ENCODE measurements around the gene MAN1A1.

The MAN1A1 gene

DNA sequence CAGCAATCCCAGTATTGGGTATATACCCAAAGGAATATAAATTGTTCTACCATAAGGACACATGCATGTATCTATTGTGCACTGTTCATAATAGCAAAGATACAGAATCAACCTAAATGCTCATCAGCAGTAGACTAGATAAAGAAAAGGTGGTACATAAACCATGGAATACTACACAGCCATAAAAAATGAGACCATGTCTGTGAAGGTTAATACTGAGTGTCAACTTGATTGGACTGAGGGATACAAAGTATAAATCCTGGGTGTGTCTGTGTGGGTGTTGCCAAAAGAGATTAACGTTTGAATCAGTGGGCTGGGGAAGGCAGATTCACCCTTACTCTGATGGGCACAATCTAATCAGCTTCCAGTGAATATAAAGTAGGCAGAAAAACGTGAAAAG lies 86.9 kb downstream of the MAN1A1 start:
- H3K4me3 ChIP-seq (ENCODE audit: low read depth, low read length) = no peak overlapping the region
- TF ChIP-seq, protein P1, sequence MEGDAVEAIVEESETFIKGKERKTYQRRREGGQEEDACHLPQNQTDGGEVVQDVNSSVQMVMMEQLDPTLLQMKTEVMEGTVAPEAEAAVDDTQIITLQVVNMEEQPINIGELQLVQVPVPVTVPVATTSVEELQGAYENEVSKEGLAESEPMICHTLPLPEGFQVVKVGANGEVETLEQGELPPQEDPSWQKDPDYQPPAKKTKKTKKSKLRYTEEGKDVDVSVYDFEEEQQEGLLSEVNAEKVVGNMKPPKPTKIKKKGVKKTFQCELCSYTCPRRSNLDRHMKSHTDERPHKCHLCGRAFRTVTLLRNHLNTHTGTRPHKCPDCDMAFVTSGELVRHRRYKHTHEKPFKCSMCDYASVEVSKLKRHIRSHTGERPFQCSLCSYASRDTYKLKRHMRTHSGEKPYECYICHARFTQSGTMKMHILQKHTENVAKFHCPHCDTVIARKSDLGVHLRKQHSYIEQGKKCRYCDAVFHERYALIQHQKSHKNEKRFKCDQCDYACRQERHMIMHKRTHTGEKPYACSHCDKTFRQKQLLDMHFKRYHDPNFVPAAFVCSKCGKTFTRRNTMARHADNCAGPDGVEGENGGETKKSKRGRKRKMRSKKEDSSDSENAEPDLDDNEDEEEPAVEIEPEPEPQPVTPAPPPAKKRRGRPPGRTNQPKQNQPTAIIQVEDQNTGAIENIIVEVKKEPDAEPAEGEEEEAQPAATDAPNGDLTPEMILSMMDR (IDR thresholded peaks at IDR 0.05; ENCODE audit: borderline replicate concordance, insufficient read depth, low read depth, low read length) = no peak

DNA sequence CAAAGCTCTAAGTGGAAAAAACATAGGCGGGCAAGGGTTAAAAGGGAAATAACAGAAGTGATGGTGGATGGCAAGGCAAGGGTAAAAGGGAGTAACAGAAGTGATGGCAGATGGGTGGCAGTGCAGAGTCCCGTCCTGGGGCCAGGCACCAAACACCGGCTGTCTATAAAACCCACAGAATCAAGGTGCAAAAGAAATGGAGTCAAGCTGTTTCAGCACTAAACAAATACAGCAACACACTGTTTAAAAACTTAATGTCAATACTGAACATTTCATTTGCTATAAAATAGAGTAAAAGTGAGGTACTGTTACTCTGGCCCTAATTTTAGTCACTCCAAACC lies 87.6 kb downstream of the MAN1A1 start:
- TF ChIP-seq, protein P1 (IDR thresholded peaks at IDR 0.05; ENCODE audit: borderline replicate concordance, insufficient read depth, low read depth, low read length) = no peak
- H3K4me3 ChIP-seq (ENCODE audit: low read depth, low read length) = no peak overlapping the region

DNA sequence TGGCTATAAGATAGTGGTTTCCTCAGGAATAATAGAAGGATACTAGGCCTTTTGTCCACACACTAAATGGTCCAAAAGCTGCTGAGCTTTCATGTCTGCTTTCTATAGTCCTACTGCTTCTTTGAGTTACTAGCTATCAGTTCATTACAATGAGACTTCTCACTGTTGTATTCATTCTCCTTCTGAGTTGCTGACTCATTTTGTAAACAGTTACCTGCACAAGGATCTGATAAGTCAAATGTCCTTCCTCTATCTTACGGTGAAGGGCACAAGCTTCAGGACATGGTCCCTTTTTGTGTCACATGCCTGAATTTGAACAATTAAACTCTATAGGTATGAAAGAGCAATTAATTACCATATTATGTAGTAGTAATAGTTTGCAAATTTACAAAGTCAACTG lies 90.5 kb downstream of the MAN1A1 start:
- H3K4me3 ChIP-seq (ENCODE audit: low read depth, low read length) = no peak overlapping the region
- TF ChIP-seq, protein P1 (IDR thresholded peaks at IDR 0.05; ENCODE audit: borderline replicate concordance, insufficient read depth, low read depth, low read length) = no peak

DNA sequence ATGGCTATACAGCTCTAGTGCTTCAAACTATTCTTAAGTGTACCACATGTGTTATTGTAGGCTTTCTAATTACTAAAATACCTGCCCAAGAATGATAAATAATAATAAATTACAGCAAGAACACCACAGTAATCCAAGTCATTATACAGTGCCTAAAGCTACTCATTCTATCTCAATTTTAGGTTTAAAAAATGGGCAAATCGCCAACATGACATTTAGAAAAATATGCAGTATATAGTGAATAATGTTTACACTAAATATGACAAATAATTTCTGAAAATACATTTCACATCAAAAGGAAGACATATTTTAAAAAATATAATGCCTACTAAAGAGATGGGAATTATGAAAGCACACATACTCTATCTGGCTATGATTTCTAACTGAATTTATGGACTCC lies 91.8 kb downstream of the MAN1A1 start:
- TF ChIP-seq, protein P1 (IDR thresholded peaks at IDR 0.05; ENCODE audit: borderline replicate concordance, insufficient read depth, low read depth, low read length) = no peak

DNA sequence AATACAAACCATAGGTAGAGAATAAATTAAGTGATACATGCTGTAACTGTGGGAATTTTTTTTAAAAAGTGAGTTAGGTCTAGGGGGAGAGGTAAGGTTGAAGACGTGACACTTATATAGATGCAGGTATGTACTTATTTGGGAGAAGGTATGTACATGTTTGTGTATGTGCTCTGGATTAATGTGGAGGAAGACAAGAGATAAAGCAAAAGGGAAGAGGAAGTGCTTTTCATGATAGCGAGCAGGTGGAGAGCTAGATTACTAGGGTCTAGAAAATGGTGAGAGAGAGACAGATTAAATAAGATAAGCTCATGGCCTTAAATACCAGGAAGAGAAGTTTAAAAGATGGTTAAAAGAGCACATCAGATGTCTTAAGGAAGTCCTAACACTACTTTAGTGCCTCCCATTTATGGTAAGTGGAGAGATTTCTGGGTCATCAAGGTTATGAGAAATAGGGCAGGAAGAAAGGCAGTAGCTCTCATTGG lies 92.5 kb downstream of the MAN1A1 start:
- TF ChIP-seq, protein P1 (IDR thresholded peaks at IDR 0.05; ENCODE audit: borderline replicate concordance, insufficient read depth, low read depth, low read length) = no peak
- H3K4me3 ChIP-seq (ENCODE audit: low read depth, low read length) = no peak overlapping the region

More for the DNA sequence above, 91.8 kb downstream of the MAN1A1 start:
- no peak overlapping the region for H3K4me3 ChIP-seq (ENCODE audit: low read depth, low read length)

DNA sequence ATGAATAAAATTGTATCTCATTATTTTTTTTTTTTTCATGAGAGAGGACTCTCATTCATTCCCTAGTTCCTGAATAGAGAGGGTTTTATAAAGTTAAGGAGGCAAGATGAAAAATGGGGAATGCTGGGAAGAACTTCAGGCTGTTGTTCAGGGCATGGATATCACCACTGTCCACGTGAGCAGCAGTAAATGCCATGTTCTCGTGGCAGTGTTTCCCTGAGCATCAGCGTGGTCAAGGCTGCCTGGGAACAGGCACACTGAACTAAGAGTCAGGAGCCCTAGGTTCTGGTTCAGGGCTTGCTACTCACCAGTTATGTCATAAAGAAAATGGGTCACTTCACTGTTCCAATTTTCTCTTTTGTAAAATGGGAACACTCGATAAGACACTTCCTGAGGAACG lies 93.2 kb downstream of the MAN1A1 start:
- no peak overlapping the region for H3K4me3 ChIP-seq (ENCODE audit: low read depth, low read length)
- TF ChIP-seq, protein P1 (IDR thresholded peaks at IDR 0.05; ENCODE audit: borderline replicate concordance, insufficient read depth, low read depth, low read length) = no peak

DNA sequence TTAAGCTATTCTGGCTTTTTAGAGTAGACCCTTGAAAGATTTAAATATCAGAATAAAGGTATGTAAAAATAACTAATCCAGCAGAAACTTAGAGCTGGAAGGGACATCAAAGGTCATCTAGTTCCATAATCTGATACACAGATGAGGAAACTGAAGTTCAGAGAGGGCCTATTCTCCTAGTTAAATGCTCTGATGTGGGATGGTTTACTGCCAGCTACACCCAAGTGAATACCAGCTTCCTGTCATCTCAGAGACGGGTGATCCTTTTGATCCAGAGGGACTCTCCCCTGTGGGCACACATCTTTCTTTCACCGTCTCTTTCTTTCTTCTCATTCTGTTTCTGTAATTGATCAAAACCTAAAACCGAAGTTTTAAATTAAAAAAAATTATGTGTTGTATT lies 94.1 kb downstream of the MAN1A1 start:
- H3K4me3 ChIP-seq (ENCODE audit: low read depth, low read length) = no peak overlapping the region
- TF ChIP-seq, protein P1 (IDR thresholded peaks at IDR 0.05; ENCODE audit: borderline replicate concordance, insufficient read depth, low read depth, low read length) = no peak
